UCSD-AML1 (cell line): Measurements from ENCODE around the gene FNIP2.

ENCODE experiments used
- DNase-seq: peaks from one replicate; lab custom pipeline; 2025; ENCODE audit not compliant: unreplicated experiment; lab: John Stamatoyannopoulos, UW

Gene FNIP2

GRCh38 chr4:158835226-158836001, 66.6 kb downstream of the FNIP2 start:
- no peak for DNase-seq

GRCh38 chr4:158836002-158836369, 67.2 kb downstream of the FNIP2 start:
- no peak for DNase-seq

GRCh38 chr4:158836828-158837449, 68.1 kb downstream of the FNIP2 start:
- DNase-seq = no peak

- no peak for DNase-seq
Observed at GRCh38 chr4:158837527-158838141, 68.8 kb downstream of the FNIP2 start.

GRCh38 chr4:158840131-158840530, 71.3 kb downstream of the FNIP2 start:
- no peak for DNase-seq

- no peak for DNase-seq
Observed at GRCh38 chr4:158841540-158841939, 72.7 kb downstream of the FNIP2 start.

- no peak for DNase-seq
Observed at GRCh38 chr4:158845311-158846041, 76.7 kb downstream of the FNIP2 start.

- DNase-seq = no peak
Observed at GRCh38 chr4:158847535-158847934, 78.7 kb downstream of the FNIP2 start.

GRCh38 chr4:158849681-158850080, 80.9 kb downstream of the FNIP2 start:
- no peak for DNase-seq

- no peak for DNase-seq
Observed at GRCh38 chr4:158850371-158850770, 81.5 kb downstream of the FNIP2 start.

GRCh38 chr4:158850800-158851644, 82.2 kb downstream of the FNIP2 start:
- no peak for DNase-seq

- no peak for DNase-seq
Observed at GRCh38 chr4:158854236-158854635, 85.4 kb downstream of the FNIP2 start.

- no peak for DNase-seq
Observed at GRCh38 chr4:158856852-158857251, 88.0 kb downstream of the FNIP2 start.

- DNase-seq = no peak
Observed at GRCh38 chr4:158857951-158858350, 89.1 kb downstream of the FNIP2 start.

- DNase-seq = no peak
Observed at GRCh38 chr4:158858410-158859199, 89.8 kb downstream of the FNIP2 start.

- no peak for DNase-seq
Observed at GRCh38 chr4:158859661-158860060, 90.8 kb downstream of the FNIP2 start.

GRCh38 chr4:158860856-158861255, 92.0 kb downstream of the FNIP2 start:
- no peak for DNase-seq

- no peak for DNase-seq
Observed at GRCh38 chr4:158861281-158861680, 92.5 kb downstream of the FNIP2 start.

- DNase-seq = no peak
Observed at GRCh38 chr4:158861766-158862165, 92.9 kb downstream of the FNIP2 start.

GRCh38 chr4:158863296-158863695, 94.5 kb downstream of the FNIP2 start:
- no peak for DNase-seq
